ENCODE measurements around the gene FGD4.

The FGD4 gene

GRCh38 chr12:32477714-32478113 lies 78.4 kb downstream of the FGD4 start:
- Histone ChIP-seq H3K27ac (no peak overlapping the region), H3K36me3 (no peaks in the 10 kb centered on the region), H3K4me3 (ENCODE audit: low read depth, low read length) (no peak overlapping the region), H3K9me3 (ENCODE audit: severe bottlenecking) (no peaks in the 10 kb centered on the region), H3K27me3 (ENCODE audit: insufficient read depth, low read depth, severe bottlenecking) (no peaks in the 10 kb centered on the region)
- no peak for TF ChIP-seq CTCF (IDR thresholded peaks at IDR 0.05; ENCODE audit: low read depth, low read length)
- no peak for DNase-seq

GRCh38 chr12:32478166-32478565 lies 78.8 kb downstream of the FGD4 start:
- Histone ChIP-seq H3K27ac (no peak overlapping the region), H3K4me3 (ENCODE audit: low read depth, low read length) (no peak overlapping the region), H3K27me3 (ENCODE audit: insufficient read depth, low read depth, severe bottlenecking) (no peaks in the 10 kb centered on the region), H3K9me3 (ENCODE audit: severe bottlenecking) (no peaks in the 10 kb centered on the region), H3K36me3 (no peaks in the 10 kb centered on the region)
- no peak for TF ChIP-seq CTCF (IDR thresholded peaks at IDR 0.05; ENCODE audit: low read depth, low read length)
- DNase-seq, result no peak

- H3K4me3 ChIP-seq (ENCODE audit: low read depth, low read length), result no peak overlapping the region
- no peaks in the 10 kb centered on the region for H3K36me3 ChIP-seq
- no peak for TF ChIP-seq CTCF (IDR thresholded peaks at IDR 0.05; ENCODE audit: low read depth, low read length)
- H3K27ac ChIP-seq, result no peak overlapping the region
- H3K27me3 ChIP-seq (ENCODE audit: insufficient read depth, low read depth, severe bottlenecking), result no peaks in the 10 kb centered on the region
- H3K9me3 ChIP-seq (ENCODE audit: severe bottlenecking), result no peaks in the 10 kb centered on the region
- DNase-seq, result no peak
These were observed 79.7 kb downstream of the FGD4 start for GRCh38 chr12:32478858-32479725.

GRCh38 chr12:32482226-32482625 lies 82.9 kb downstream of the FGD4 start:
- H3K4me3 ChIP-seq (ENCODE audit: low read depth, low read length), result no peak overlapping the region
- no peaks in the 10 kb centered on the region for H3K9me3 ChIP-seq (ENCODE audit: severe bottlenecking)
- H3K27ac ChIP-seq, result no peak overlapping the region
- DNase-seq, result no peak
- H3K27me3 ChIP-seq (ENCODE audit: insufficient read depth, low read depth, severe bottlenecking), result no peaks in the 10 kb centered on the region
- TF ChIP-seq CTCF (IDR thresholded peaks at IDR 0.05; ENCODE audit: low read depth, low read length), result no peak
- H3K36me3 ChIP-seq, result no peaks in the 10 kb centered on the region

- Histone ChIP-seq H3K36me3 (no peaks in the 10 kb centered on the region), H3K9me3 (ENCODE audit: severe bottlenecking) (no peaks in the 10 kb centered on the region), H3K27ac (no peak overlapping the region), H3K27me3 (ENCODE audit: insufficient read depth, low read depth, severe bottlenecking) (no peaks in the 10 kb centered on the region), H3K4me3 (ENCODE audit: low read depth, low read length) (no peak overlapping the region)
- no peak for TF ChIP-seq CTCF (IDR thresholded peaks at IDR 0.05; ENCODE audit: low read depth, low read length)
- DNase-seq, result no peak
These were observed 84.1 kb downstream of the FGD4 start for GRCh38 chr12:32483499-32483898.

- no peak for DNase-seq
- H3K36me3 ChIP-seq, result no peaks in the 10 kb centered on the region
These were observed 84.6 kb downstream of the FGD4 start for GRCh38 chr12:32483993-32484392.

More at GRCh38 chr12:32483993-32484392, 84.6 kb downstream of the FGD4 start:
- Histone ChIP-seq H3K4me3 (ENCODE audit: low read depth, low read length) (no peak overlapping the region), H3K27ac (no peak overlapping the region), H3K9me3 (ENCODE audit: severe bottlenecking) (no peaks in the 10 kb centered on the region), H3K27me3 (ENCODE audit: insufficient read depth, low read depth, severe bottlenecking) (no peaks in the 10 kb centered on the region)
- TF ChIP-seq CTCF (IDR thresholded peaks at IDR 0.05; ENCODE audit: low read depth, low read length), result no peak
